K562 (cell line): ENCODE data around the gene TACC3. TPM values are rescaled to one million over a fixed set of nuclear protein-coding genes. Genes with fewer than 3 reads are reported as not detected.
A peak's percentile ranks its signal among the peaks of the same experiment; 100 is the strongest.

Experiments
- CBX3 ChIP-seq, 2 experiments: IDR thresholded peaks; 1 replicate in 1 of 2; 2 replicates in 1 of 2; pipeline ENCODE4 v1.6.1; 2012; ENCODE audit warnings: inconsistent platforms in 2 of 2, low read length in 2 of 2, borderline replicate concordance in 1 of 2, control low read depth in 1 of 2
- FOXM1 ChIP-seq, 2 experiments: fragments of 450-650 bp in 1 of 2; sonication (generic) in 1 of 2; formaldehyde crosslinking in 1 of 2; IDR thresholded peaks; 2 replicates each; pipeline versions ENCODE4 v1.6.1 to v1.9.0; 2017 to 2022; ENCODE audit warnings: low read depth in 2 of 2, mild to moderate bottlenecking in 2 of 2, missing genetic modification reagents in 1 of 2, moderate library complexity in 1 of 2
- JUND ChIP-seq, 2 experiments: IDR thresholded peaks; 2 replicates in 1 of 2; 3 replicates in 1 of 2; pipeline ENCODE4 v1.6.1; 2011; ENCODE audit warnings: borderline replicate concordance in 2 of 2, low read depth in 2 of 2, low read length in 2 of 2, improper control_type of control experiment in 1 of 2, missing biosample characterization in 1 of 2, missing genetic modification characterization in 1 of 2, missing genetic modification reagents in 1 of 2
- KLF6 ChIP-seq: fragments of 250-450 bp; sonication (Bioruptor Pico); IDR thresholded peaks from 2 replicates; pipeline ENCODE4 v1.4.0; 2020; ENCODE audit warnings: mild to moderate bottlenecking, moderate library complexity, borderline replicate concordance
- MBD2 ChIP-seq: sonication (generic); IDR thresholded peaks from 2 replicates; pipeline ENCODE4 v1.6.1; 2016; ENCODE audit warnings: low read depth, borderline replicate concordance
- MEIS2 ChIP-seq: fragments of 450-650 bp; IDR thresholded peaks from 2 replicates; pipeline ENCODE4 v1.6.1; 2014; ENCODE audit warnings: mild to moderate bottlenecking; ENCODE audit not compliant: partially characterized antibody
- PHB2 ChIP-seq: fragments of 450-650 bp; IDR thresholded peaks from 2 replicates; pipeline ENCODE4 v1.6.1; 2017; ENCODE audit warnings: low read depth
- RCOR1 ChIP-seq, 2 experiments: IDR thresholded peaks; 2 replicates each; pipeline ENCODE4 v1.6.1; 2012; ENCODE audit warnings: low read depth in 2 of 2, low read length in 2 of 2, borderline replicate concordance in 1 of 2, improper control_type of control experiment in 1 of 2
- SREBF2 ChIP-seq: sonication (generic); formaldehyde crosslinking; IDR thresholded peaks from 2 replicates; pipeline ENCODE4 v1.4.0; 2020; ENCODE audit warnings: mild to moderate bottlenecking, missing genetic modification reagents
- TCF15 ChIP-seq: fragments of 250-450 bp; sonication (Bioruptor Pico); IDR thresholded peaks from 2 replicates; pipeline ENCODE4 v1.8.0; 2022; ENCODE audit warnings: moderate library complexity, mild to moderate bottlenecking, inconsistent platforms
- ZNF217 ChIP-seq: sonication (generic); formaldehyde crosslinking; IDR thresholded peaks from 2 replicates; pipeline ENCODE4 v1.8.0; 2022; ENCODE audit warnings: mild to moderate bottlenecking, missing genetic modification reagents
- ZNF3 ChIP-seq: fragments of 250-450 bp; sonication (Bioruptor Pico); IDR thresholded peaks from 2 replicates; pipeline ENCODE4 v1.5.0; 2021; ENCODE audit warnings: mild to moderate bottlenecking, moderate library complexity
- ZNF354B ChIP-seq: fragments of 250-450 bp; sonication (Bioruptor Pico); IDR thresholded peaks from 2 replicates; pipeline ENCODE4 v1.4.0; 2020
- ZNF778 ChIP-seq: fragments of 450-650 bp; formaldehyde crosslinking; IDR thresholded peaks from 2 replicates; pipeline ENCODE4 v1.4.0; 2020; ENCODE audit warnings: mild to moderate bottlenecking, moderate library complexity
- polyA plus RNA-seq, 8 experiments: library from polyadenylated mRNA; depleted of rRNA in 4 of 8; stranded (reverse) in 5 of 8; unstranded in 3 of 8; fragments of >200 nt; fragmentation: Nextera tagmentation in 2 of 8; fragmentation: Illumina TruSeq in 1 of 8; extraction: Ambion mirVana in 2 of 8; extraction: Trizol in 1 of 8; gene quantifications; 2 replicates each; pipeline versions ENCODE4 v1.2.1 to v1.2.3, GENCODE V29; 2011 to 2014; ENCODE audit warnings: inconsistent platforms in 1 of 8, missing spikeins in 1 of 8
- total RNA-seq, 7 experiments: library from RNA; depleted of rRNA in 6 of 7; stranded (reverse); fragments of >200 nt in 6 of 7; fragmentation: Illumina TruSeq in 2 of 7; extraction: Trizol in 2 of 7; gene quantifications; 2 replicates each; pipeline versions ENCODE4 v1.2.1 to v1.2.3, GENCODE V29; 2011 to 2021; ENCODE audit warnings: low replicate concordance in 1 of 7
- TF ChIP-seq, protein P1 (sequence below), 2 experiments: fragments of 450-650 bp in 1 of 2; IDR thresholded peaks; 2 replicates each; pipeline ENCODE4 v1.6.1; 2011 to 2017; ENCODE audit warnings: low read depth in 2 of 2, antibody characterized with exemption in 1 of 2, borderline replicate concordance in 1 of 2, low read length in 1 of 2, mild to moderate bottlenecking in 1 of 2, mixed read lengths in 1 of 2; ENCODE audit not compliant: control insufficient read depth in 1 of 2
- TF ChIP-seq, protein P2 (sequence below), 2 experiments: fragments of 450-650 bp; conservative IDR thresholded peaks; 2 replicates each; pipeline ENCODE4 v1.6.1; 2017; ENCODE audit warnings: mild to moderate bottlenecking in 2 of 2, moderate library complexity in 2 of 2

Gene TACC3
- total and polyA plus RNA-seq, 9 of the 15 experiments (the other 6 are each of a cell fraction or from before 2014, with no cell fraction given), result 1.9 to 122 (median 55.6) TPM

- TF ChIP-seq ZNF3 (CRISPR knock-in tag), result no peak
- peak in 1 of 2 experiments; percentile 65; a peak in 1 of 3 replicates for TF ChIP-seq CBX3 (IDR thresholded peaks at IDR 0.05; ENCODE audit: borderline replicate concordance in 1 of 2, low read length in 2 of 2)
- peak; percentile 63 for TF ChIP-seq JUND (IDR thresholded peaks at IDR 0.05; ENCODE audit: borderline replicate concordance, low read depth, low read length)
- peak; percentile 42; the same call in 1 of the 3 replicates for TF ChIP-seq JUND (tag; IDR thresholded peaks at IDR 0.05; ENCODE audit: borderline replicate concordance, low read depth, low read length)
- no peak for TF ChIP-seq ZNF217 (CRISPR knock-in tag)
- peak; percentile 53; the same call in 1 of the 2 replicates for TF ChIP-seq PHB2
- peak in 1 of 2 experiments; percentile 64; a peak in 2 of 4 replicates for TF ChIP-seq RCOR1 (IDR thresholded peaks at IDR 0.05; ENCODE audit: borderline replicate concordance in 1 of 2, low read depth in 2 of 2, low read length in 2 of 2)
- TF ChIP-seq MBD2, result peak; percentile 75
- no peak; the same call in 1 of the 2 replicates for TF ChIP-seq TCF15 (CRISPR knock-in tag)
- TF ChIP-seq KLF6 (CRISPR knock-in tag), result peak; percentile 60
- peak; percentile 62 for TF ChIP-seq MEIS2
- TF ChIP-seq, protein P1, sequence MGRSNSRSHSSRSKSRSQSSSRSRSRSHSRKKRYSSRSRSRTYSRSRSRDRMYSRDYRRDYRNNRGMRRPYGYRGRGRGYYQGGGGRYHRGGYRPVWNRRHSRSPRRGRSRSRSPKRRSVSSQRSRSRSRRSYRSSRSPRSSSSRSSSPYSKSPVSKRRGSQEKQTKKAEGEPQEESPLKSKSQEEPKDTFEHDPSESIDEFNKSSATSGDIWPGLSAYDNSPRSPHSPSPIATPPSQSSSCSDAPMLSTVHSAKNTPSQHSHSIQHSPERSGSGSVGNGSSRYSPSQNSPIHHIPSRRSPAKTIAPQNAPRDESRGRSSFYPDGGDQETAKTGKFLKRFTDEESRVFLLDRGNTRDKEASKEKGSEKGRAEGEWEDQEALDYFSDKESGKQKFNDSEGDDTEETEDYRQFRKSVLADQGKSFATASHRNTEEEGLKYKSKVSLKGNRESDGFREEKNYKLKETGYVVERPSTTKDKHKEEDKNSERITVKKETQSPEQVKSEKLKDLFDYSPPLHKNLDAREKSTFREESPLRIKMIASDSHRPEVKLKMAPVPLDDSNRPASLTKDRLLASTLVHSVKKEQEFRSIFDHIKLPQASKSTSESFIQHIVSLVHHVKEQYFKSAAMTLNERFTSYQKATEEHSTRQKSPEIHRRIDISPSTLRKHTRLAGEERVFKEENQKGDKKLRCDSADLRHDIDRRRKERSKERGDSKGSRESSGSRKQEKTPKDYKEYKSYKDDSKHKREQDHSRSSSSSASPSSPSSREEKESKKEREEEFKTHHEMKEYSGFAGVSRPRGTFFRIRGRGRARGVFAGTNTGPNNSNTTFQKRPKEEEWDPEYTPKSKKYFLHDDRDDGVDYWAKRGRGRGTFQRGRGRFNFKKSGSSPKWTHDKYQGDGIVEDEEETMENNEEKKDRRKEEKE (IDR thresholded peaks at IDR 0.05; ENCODE audit: borderline replicate concordance in 1 of 2, control insufficient read depth in 1 of 2, low read depth in 2 of 2, low read length in 1 of 2), result no peak
- TF ChIP-seq ZNF354B (CRISPR knock-in tag), result no peak
- peak; percentile 41; the same call in 1 of the 2 replicates for TF ChIP-seq FOXM1 (IDR thresholded peaks at IDR 0.05; ENCODE audit: low read depth)
- no peak for TF ChIP-seq FOXM1 (CRISPR knock-in tag; IDR thresholded peaks at IDR 0.05; ENCODE audit: low read depth)
- no peak for TF ChIP-seq ZNF778 (CRISPR knock-in tag)
- TF ChIP-seq, protein P2, sequence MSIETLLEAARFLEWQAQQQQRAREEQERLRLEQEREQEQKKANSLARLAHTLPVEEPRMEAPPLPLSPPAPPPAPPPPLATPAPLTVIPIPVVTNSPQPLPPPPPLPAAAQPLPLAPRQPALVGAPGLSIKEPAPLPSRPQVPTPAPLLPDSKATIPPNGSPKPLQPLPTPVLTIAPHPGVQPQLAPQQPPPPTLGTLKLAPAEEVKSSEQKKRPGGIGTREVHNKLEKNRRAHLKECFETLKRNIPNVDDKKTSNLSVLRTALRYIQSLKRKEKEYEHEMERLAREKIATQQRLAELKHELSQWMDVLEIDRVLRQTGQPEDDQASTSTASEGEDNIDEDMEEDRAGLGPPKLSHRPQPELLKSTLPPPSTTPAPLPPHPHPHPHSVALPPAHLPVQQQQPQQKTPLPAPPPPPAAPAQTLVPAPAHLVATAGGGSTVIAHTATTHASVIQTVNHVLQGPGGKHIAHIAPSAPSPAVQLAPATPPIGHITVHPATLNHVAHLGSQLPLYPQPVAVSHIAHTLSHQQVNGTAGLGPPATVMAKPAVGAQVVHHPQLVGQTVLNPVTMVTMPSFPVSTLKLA (conservative IDR thresholded peaks at IDR 0.05), result peak in 1 of 2 experiments; percentile 31; a peak in 1 of 4 replicates
- TF ChIP-seq SREBF2 (CRISPR knock-in tag), result no peak
Measured at GRCh38 chr4:1784789-1785591, 63.7 kb downstream of the TACC3 start (continued).
